Measurements from ENCODE around the gene HDAC7.

DNA sequence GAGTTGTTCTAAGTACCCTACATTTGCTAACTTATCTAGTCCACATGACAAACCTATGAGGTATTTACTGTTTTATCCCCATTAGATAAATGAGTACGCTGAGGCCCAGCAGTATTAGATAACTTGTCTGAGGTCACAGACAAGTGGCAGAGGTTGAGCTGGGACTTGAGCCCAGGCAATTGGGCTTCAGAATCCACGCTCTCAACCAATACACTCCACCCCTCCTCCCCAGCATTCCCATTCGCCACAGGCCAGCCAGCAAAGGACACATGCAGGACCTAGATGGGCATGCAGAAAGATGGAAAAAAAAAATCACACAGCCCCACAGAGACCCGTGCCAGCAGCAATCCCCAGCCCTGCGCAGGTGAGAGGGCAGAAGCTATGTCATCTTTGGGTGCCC, 12.4 kb downstream of the HDAC7 start:
- no peak for TF ChIP-seq POLR2A (IDR thresholded peaks at IDR 0.05)
- TF ChIP-seq, protein P1, sequence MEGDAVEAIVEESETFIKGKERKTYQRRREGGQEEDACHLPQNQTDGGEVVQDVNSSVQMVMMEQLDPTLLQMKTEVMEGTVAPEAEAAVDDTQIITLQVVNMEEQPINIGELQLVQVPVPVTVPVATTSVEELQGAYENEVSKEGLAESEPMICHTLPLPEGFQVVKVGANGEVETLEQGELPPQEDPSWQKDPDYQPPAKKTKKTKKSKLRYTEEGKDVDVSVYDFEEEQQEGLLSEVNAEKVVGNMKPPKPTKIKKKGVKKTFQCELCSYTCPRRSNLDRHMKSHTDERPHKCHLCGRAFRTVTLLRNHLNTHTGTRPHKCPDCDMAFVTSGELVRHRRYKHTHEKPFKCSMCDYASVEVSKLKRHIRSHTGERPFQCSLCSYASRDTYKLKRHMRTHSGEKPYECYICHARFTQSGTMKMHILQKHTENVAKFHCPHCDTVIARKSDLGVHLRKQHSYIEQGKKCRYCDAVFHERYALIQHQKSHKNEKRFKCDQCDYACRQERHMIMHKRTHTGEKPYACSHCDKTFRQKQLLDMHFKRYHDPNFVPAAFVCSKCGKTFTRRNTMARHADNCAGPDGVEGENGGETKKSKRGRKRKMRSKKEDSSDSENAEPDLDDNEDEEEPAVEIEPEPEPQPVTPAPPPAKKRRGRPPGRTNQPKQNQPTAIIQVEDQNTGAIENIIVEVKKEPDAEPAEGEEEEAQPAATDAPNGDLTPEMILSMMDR (IDR thresholded peaks at IDR 0.05): no peak

Measured in tibial nerve (tissue), 3 donors.